NAMALWA (cell line): ENCODE measurements around the gene ZBTB37.
A peak's percentile ranks its signal among the peaks of the same experiment; 100 is the strongest.
"Not testable (repeated sequence)": the region's sequence is repeated elsewhere in the genome, so short reads cannot be mapped to it uniquely, and the experiment has no call there.

Experiments
- DNase-seq: peaks from one replicate; pipeline ENCODE4 v3.0.0-alpha.2; 2015; ENCODE audit warnings: low spot score

Gene ZBTB37

DNA sequence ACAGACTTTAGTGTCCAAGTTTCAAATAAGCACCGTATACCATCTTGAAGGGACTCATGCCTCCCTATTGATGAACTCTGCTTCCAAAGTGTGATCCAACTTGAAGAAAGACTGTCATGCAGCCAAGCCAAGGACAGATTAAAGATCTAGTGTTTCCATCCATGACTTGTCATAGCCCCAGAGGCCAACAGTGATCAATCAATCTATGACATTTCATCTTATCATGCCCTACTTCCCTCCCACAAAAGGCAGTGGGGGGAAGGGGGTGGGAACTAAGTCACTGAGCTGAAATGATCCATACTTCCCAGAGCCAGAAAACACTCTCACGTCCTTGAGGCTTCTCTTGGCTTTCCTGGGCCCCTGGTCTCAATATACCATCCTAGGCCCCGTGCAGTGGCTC lies 44.9 kb downstream of the ZBTB37 start:
- no peak for DNase-seq

DNA sequence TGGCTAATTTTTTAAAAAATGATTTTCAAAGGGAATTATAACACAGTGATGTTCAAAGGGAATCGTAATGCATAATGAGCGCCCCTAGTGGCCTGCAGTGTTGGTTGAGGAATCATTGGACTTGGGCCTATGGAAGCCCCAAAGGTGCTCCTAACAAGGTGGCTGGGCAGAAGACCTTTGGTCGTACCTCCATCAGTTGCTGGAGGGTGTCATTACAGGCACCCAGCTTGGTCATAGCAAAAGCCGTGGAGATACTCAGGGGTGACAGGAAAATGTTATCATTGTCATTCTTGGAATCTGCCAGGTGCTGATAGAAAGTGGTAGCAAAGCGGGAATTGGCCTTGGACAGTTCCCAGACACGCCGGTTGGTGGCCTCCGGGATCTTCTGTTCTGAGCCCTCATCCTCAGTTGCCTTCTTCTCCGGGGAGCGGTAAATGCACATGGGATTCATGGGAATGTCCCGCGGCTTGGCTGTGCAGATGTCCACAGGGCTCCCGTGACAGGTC lies 46.2 kb downstream of the ZBTB37 start:
- DNase-seq: peak; percentile 83

DNA sequence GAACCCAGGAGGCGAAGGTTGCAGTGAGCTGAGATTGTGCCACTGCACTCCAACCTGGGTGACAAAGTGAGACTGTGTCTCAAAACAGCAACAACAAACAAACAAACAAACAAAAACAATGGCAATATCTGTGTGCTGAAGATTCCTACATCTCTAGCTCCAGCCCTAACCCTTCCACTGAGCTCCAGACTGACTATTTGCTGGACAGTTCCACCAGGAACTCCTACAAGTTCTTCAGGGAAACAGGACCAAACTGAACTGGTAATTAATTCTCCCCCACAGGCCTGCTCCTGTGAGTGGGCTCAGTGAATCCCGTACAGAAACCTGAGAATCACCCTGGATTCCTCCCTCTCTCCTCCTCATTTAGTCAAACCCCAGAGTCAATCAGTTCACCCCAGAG lies 47.4 kb downstream of the ZBTB37 start:
- DNase-seq: no peak

DNA sequence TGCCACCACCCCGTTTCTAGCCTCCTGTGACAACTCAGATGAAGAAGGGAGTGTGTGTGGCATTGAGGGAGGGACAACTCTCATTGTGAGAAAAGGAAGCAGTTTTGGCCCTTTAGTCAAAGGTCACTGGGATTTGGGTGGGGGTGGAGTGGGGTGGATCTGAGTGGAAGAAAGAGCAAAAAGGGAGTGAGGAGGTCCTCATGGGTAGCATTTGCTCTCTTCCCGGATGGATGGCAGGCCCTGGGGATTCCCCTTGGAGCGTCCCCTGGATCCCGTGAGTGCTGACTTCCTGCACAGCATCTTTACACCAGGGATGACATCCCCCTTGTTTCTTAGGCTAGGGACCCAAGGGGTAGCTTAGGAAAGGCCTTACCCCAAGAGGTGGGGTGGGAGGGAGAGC lies 48.5 kb downstream of the ZBTB37 start:
- DNase-seq: no peak

- DNase-seq: no peak
Observed at GRCh38 chr1:173917149-173917548, 49.0 kb downstream of the ZBTB37 start, which contains the start of gene SERPINC1. Gene SERPINC1 (minus strand): TSS chr1:173917327. CDS start chr1:173917259, 68 bp downstream.

- no peak for DNase-seq
Observed at GRCh38 chr1:173917635-173918493, 49.7 kb downstream of the ZBTB37 start.

GRCh38 chr1:173920861-173921260 lies 52.7 kb downstream of the ZBTB37 start:
- DNase-seq: peak; percentile 42

DNA sequence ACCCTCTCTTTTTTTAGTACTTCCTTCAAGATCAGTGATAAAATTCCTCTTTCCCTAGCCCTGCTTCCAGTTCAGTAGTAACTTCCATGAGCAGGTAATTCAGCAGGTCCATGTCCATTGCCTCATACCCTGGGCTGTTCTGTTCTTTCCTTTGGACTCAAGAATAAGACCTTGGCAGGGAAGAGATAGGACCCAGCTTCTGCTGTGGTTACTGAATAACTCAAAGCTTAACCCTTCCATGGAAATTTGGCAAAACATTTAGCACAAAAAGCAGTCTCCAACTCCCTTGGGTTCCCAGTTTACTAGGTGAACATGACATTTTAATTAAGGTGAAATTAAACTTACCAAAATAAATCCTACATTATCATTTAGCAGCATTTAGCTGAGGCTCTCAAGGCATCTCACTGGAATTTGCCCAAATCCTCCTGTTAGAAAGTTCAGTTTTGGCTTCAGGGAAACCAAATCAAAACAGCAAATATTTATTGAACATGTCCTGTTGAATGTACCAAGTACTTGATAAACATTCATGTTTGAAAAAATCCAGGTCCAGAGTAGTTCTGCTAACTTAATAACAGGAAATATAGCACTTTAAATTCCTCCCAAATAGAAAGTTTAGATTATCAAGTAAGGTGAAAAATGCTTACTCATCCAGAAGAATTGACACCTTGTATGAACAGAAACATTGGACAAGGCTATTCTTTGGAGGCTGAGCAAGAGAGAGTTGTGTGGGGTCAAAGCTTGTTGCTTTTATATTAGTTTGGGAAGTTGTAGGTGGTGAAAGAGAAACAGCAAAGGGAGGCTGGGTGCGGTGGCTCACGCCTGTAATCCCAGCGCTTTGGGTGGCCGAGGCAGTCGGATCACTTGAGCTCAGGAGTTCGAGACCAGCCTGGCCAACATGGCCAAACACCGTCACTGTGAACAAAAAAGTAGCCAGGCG lies 57.4 kb downstream of the ZBTB37 start:
- no peak for DNase-seq

DNA sequence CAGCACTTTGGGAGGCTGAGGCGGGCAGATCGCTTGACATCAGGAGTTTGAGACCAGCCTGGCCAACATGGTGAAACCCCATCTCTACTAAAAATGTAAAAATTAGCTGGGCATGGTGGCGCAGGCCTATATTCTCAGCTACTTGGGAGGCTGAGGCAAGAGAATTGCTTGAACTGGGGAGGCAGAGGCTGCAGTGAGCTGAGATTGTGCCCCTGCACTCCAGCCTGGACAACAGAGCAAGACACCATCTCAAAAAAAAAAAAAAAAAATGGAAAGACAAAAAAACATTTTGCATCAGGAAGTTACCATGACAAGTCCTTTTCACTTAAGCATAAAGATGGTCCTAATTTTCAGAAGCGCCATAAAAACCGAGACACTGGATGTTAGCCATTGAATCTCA lies 62.4 kb downstream of the ZBTB37 start:
- DNase-seq: not testable (repeated sequence)

- no peak for DNase-seq
Observed at GRCh38 chr1:173934440-173934839, 66.3 kb downstream of the ZBTB37 start.

DNA sequence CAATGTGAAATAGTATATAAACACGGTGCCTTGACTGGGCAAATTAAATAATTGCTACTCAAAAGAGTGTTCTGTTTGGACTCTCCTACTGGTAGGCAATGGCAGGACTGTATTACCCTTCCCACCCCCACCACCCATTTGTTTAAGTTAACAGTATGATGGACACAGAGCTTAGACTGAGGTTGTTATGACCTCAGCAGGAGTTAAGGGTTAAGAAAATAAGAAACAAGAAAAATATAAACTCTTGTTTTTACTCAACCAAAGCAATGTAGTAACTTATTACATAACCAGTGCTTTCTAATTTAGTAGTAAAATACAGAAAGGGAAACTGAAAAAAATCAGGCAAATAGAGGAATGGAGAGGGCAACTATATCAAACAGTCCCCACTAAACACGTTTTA lies 68.9 kb downstream of the ZBTB37 start:
- DNase-seq: no peak

GRCh38 chr1:173946380-173946921 lies 78.3 kb downstream of the ZBTB37 start:
- DNase-seq: no peak

DNA sequence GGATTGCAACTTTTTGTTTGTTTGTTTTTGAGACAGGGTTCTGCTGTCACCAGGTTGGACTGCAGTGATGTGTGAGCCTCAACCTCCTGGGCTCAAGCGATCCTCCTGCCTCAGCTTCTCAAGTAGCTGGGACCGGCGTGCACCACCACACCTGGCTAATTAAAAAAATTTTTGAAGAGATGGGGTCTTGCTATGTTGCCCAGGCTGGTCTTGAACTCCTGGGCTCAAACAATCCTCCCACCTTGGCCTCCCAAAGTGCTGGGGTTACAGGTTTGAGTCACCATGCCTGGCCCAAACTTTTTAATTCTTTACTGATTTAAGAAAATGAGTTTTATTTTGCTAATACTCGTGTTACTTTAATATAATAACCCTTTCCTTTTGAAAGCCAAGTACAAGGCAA lies 80.4 kb downstream of the ZBTB37 start:
- DNase-seq: no peak
